NT2/D1 (cell line): ENCODE results near the gene PELI2.

Experiments
- DNase-seq: peaks from one replicate; pipeline ENCODE4 v3.0.0-alpha.2; 2011; ENCODE audit warnings: low read depth, low spot score
- H3K27me3 ChIP-seq: 2 replicates; pipeline ENCODE4 v1.6.0; 2011; ENCODE audit warnings: mild to moderate bottlenecking; ENCODE audit not compliant: insufficient read length, insufficient read depth
- H3K36me3 ChIP-seq: 2 replicates; pipeline ENCODE4 v1.6.1; 2011; ENCODE audit warnings: mild to moderate bottlenecking, low read length, mixed read lengths; ENCODE audit not compliant: insufficient read depth, insufficient read length
- H3K4me1 ChIP-seq: 2 replicates; pipeline ENCODE4 v1.5.1; 2011; ENCODE audit not compliant: insufficient read depth, insufficient read length
- H3K4me3 ChIP-seq: 2 replicates; pipeline ENCODE4 v1.5.1; 2011; ENCODE audit warnings: low read depth; ENCODE audit not compliant: insufficient read length
- H3K9ac ChIP-seq: 2 replicates; pipeline ENCODE4 v1.6.0; 2011; ENCODE audit warnings: low read depth; ENCODE audit not compliant: insufficient read length
- H3K9me3 ChIP-seq: 2 replicates; pipeline ENCODE4 v1.5.1; 2011; ENCODE audit warnings: mild to moderate bottlenecking, low read length; ENCODE audit not compliant: insufficient read depth
- SUZ12 ChIP-seq: IDR thresholded peaks from 2 replicates; pipeline ENCODE4 v1.6.1; 2011; ENCODE audit not compliant: insufficient read length, insufficient read depth; ENCODE audit errors: extremely low read depth
- YY1 ChIP-seq: IDR thresholded peaks from 2 replicates; pipeline ENCODE4 v1.6.1; 2011; ENCODE audit not compliant: insufficient read length, insufficient read depth
- ZNF274 ChIP-seq: IDR thresholded peaks from 2 replicates; pipeline ENCODE4 v1.6.1; 2011; ENCODE audit warnings: mild to moderate bottlenecking, low read depth, low read length

PELI2 gene

GRCh38 chr14:56324856-56325699 lies 206.9 kb downstream of the PELI2 start:
- H3K4me3 ChIP-seq = no peak overlapping the region
- no peaks in the 10 kb centered on the region for H3K27me3 ChIP-seq
- TF ChIP-seq YY1 (no peak), SUZ12 (no peak), ZNF274 (no peak)
- H3K4me1 ChIP-seq = no peaks in the 10 kb centered on the region
- H3K36me3 ChIP-seq = no peaks in the 10 kb centered on the region
- H3K9ac ChIP-seq = no peak overlapping the region
- DNase-seq = no peak
- H3K9me3 ChIP-seq = no peaks in the 10 kb centered on the region

- Histone ChIP-seq H3K9ac (no peak overlapping the region), H3K36me3 (no peaks in the 10 kb centered on the region), H3K27me3 (no peaks in the 10 kb centered on the region), H3K4me1 (no peaks in the 10 kb centered on the region), H3K9me3 (no peaks in the 10 kb centered on the region), H3K4me3 (no peak overlapping the region)
- no peak for TF ChIP-seq SUZ12
- TF ChIP-seq ZNF274 = no peak
- no peak for TF ChIP-seq YY1
- DNase-seq = no peak
Measured at GRCh38 chr14:56328021-56328420, 209.8 kb downstream of the PELI2 start.

GRCh38 chr14:56331592-56332216 lies 213.5 kb downstream of the PELI2 start:
- Histone ChIP-seq H3K4me3 (no peak overlapping the region), H3K36me3 (no peaks in the 10 kb centered on the region), H3K9ac (no peak overlapping the region), H3K27me3 (no peaks in the 10 kb centered on the region), H3K9me3 (no peaks in the 10 kb centered on the region), H3K4me1 (no peaks in the 10 kb centered on the region)
- TF ChIP-seq SUZ12 (no peak), YY1 (no peak)
- DNase-seq = no peak

GRCh38 chr14:56333359-56334292 lies 215.4 kb downstream of the PELI2 start:
- H3K4me3 ChIP-seq = no peak overlapping the region
- TF ChIP-seq YY1 (no peak), SUZ12 (no peak), ZNF274 (no peak)
- H3K4me1 ChIP-seq = no peaks in the 10 kb centered on the region
- DNase-seq = no peak
- H3K27me3 ChIP-seq = no peaks in the 10 kb centered on the region
- no peaks in the 10 kb centered on the region for H3K36me3 ChIP-seq
- no peak overlapping the region for H3K9ac ChIP-seq
- H3K9me3 ChIP-seq = no peaks in the 10 kb centered on the region

GRCh38 chr14:56334458-56334857 lies 216.2 kb downstream of the PELI2 start:
- Histone ChIP-seq H3K27me3 (no peaks in the 10 kb centered on the region), H3K9ac (no peak overlapping the region), H3K4me1 (no peaks in the 10 kb centered on the region), H3K4me3 (no peak overlapping the region), H3K9me3 (no peaks in the 10 kb centered on the region), H3K36me3 (no peaks in the 10 kb centered on the region)
- TF ChIP-seq SUZ12 (no peak), YY1 (no peak), ZNF274 (no peak)
- no peak for DNase-seq

- Histone ChIP-seq H3K4me1 (no peaks in the 10 kb centered on the region), H3K27me3 (no peaks in the 10 kb centered on the region), H3K9ac (no peak overlapping the region), H3K9me3 (no peaks in the 10 kb centered on the region), H3K36me3 (no peaks in the 10 kb centered on the region), H3K4me3 (no peak overlapping the region)
- DNase-seq = no peak
- TF ChIP-seq YY1 = no peak
- no peak for TF ChIP-seq SUZ12
- no peak for TF ChIP-seq ZNF274
Measured at GRCh38 chr14:56338674-56339073, 220.5 kb downstream of the PELI2 start.
